CD14-positive monocyte (primary cell): Measurements from ENCODE around the gene SEC24D. TPM values are rescaled to one million over a fixed set of nuclear protein-coding genes. Genes with fewer than 3 reads are reported as not detected.

Experiments
- DNase-seq, 3 donors: peaks; one replicate each; pipeline ENCODE4 v3.0.0-alpha.2; 2011 to 2022
- H2AFZ ChIP-seq: 2 replicates; pipeline ENCODE4 v1.6.0; 2012; ENCODE audit warnings: mild to moderate bottlenecking, low read depth, low read length, inconsistent platforms; ENCODE audit not compliant: insufficient read depth, poor library complexity, severe bottlenecking
- H3K27ac ChIP-seq, 2 donors: 1 replicate in 1 of 2; 2 replicates in 1 of 2; pipeline ENCODE4 v1.5.1; 2012 to 2013; ENCODE audit warnings: low read length in 2 of 2, control low read depth in 1 of 2, inconsistent platforms in 1 of 2, low read depth in 1 of 2, mild to moderate bottlenecking in 1 of 2
- H3K27me3 ChIP-seq, 2 donors: one replicate each; pipeline versions ENCODE4 v1.6.0 to v1.6.1; 2011 to 2013; ENCODE audit warnings: low read length in 2 of 2; ENCODE audit not compliant: control insufficient read depth in 2 of 2, insufficient read depth in 2 of 2
- H3K36me3 ChIP-seq, 2 donors: replicated peaks in 1 of 2; 1 replicate in 1 of 2; 2 replicates in 1 of 2; pipeline versions ENCODE4 v1.5.1 to v1.6.1; 2012 to 2013; ENCODE audit warnings: low read length in 2 of 2, control low read depth in 1 of 2, inconsistent platforms in 1 of 2, mild to moderate bottlenecking in 1 of 2; ENCODE audit not compliant: insufficient read depth in 2 of 2, control insufficient read depth in 1 of 2
- H3K4me1 ChIP-seq, 2 donors: 1 replicate in 1 of 2; 2 replicates in 1 of 2; pipeline versions ENCODE4 v1.5.1 to v1.6.1; 2012 to 2013; ENCODE audit warnings: low read length in 2 of 2, control low read depth in 1 of 2, inconsistent platforms in 1 of 2, mild to moderate bottlenecking in 1 of 2, moderate library complexity in 1 of 2; ENCODE audit not compliant: insufficient read depth in 2 of 2, control insufficient read depth in 1 of 2
- H3K4me2 ChIP-seq: replicated peaks from 2 replicates; pipeline ENCODE3; 2012; ENCODE audit warnings: low read length, moderate library complexity, mild to moderate bottlenecking; ENCODE audit not compliant: poor library complexity, severe bottlenecking; ENCODE audit errors: extremely low read depth
- H3K4me3 ChIP-seq, 3 experiments: fragments of 200-600 bp in 1 of 3; sonication (generic) in 1 of 3; replicated peaks in 1 of 3; 1 replicate in 2 of 3; 2 replicates in 1 of 3; pipeline ENCODE4 v1.5.1; 2011 to 2013; ENCODE audit warnings: low read length in 3 of 3, mild to moderate bottlenecking in 3 of 3, control low read depth in 2 of 3, low read depth in 2 of 3, inconsistent platforms in 1 of 3, moderate library complexity in 1 of 3
- H3K79me2 ChIP-seq: 2 replicates; pipeline ENCODE4 v1.6.0; 2012; ENCODE audit warnings: mild to moderate bottlenecking, control low read depth, inconsistent platforms, low read length, moderate library complexity; ENCODE audit not compliant: insufficient read depth
- H3K9ac ChIP-seq: 2 replicates; pipeline ENCODE4 v1.6.0; 2017; ENCODE audit warnings: low read length, mild to moderate bottlenecking; ENCODE audit not compliant: insufficient read depth, poor library complexity, severe bottlenecking
- H3K9me3 ChIP-seq, 2 donors: replicated peaks in 1 of 2; 1 replicate in 1 of 2; 2 replicates in 1 of 2; pipeline versions ENCODE4 v1.5.1 to v1.6.1; 2012 to 2013; ENCODE audit warnings: low read length in 2 of 2, control low read depth in 1 of 2; ENCODE audit not compliant: control insufficient read depth in 1 of 2, insufficient read depth in 1 of 2
- H4K20me1 ChIP-seq: 2 replicates; pipeline ENCODE4 v1.6.0; 2012; ENCODE audit warnings: mild to moderate bottlenecking, low read length, control low read depth, moderate library complexity; ENCODE audit not compliant: insufficient read depth
- H3K27ac Mint-ChIP-seq, 7 donors: one replicate each; pipeline ENCODE4 v1.8.0; 2020; ENCODE audit warnings: mild to moderate bottlenecking in 7 of 7, mixed read lengths in 7 of 7, moderate library complexity in 6 of 7, inconsistent platforms in 2 of 7
- H3K27me3 Mint-ChIP-seq, 3 donors: one replicate each; pipeline ENCODE4 v1.8.0; 2021 to 2022; ENCODE audit warnings: low read depth in 3 of 3, mild to moderate bottlenecking in 3 of 3, mixed read lengths in 3 of 3, moderate library complexity in 3 of 3, inconsistent platforms in 1 of 3
- H3K36me3 Mint-ChIP-seq, 2 donors: one replicate each; pipeline ENCODE4 v1.8.0; 2020; ENCODE audit warnings: mixed read lengths in 2 of 2, inconsistent platforms in 1 of 2, mild to moderate bottlenecking in 1 of 2
- H3K4me1 Mint-ChIP-seq: one replicate; pipeline ENCODE4 v1.8.0; 2020; ENCODE audit warnings: mild to moderate bottlenecking, mixed read lengths
- H3K4me3 Mint-ChIP-seq, 2 donors: one replicate each; pipeline ENCODE4 v1.8.0; 2020; ENCODE audit warnings: mild to moderate bottlenecking in 2 of 2, mixed read lengths in 2 of 2, moderate library complexity in 1 of 2
- H3K9me3 Mint-ChIP-seq, 7 donors: one replicate each; pipeline ENCODE4 v1.8.0; 2020 to 2022; ENCODE audit warnings: mixed read lengths in 7 of 7, mild to moderate bottlenecking in 6 of 7, moderate library complexity in 6 of 7, inconsistent platforms in 2 of 7
- WGBS: methylation state at CpG from one replicate; pipeline ENCODE4 v1.1.5; 2013; ENCODE audit warnings: missing lambda C conversion rate; ENCODE audit not compliant: insufficient coverage; 5-methylcytosine and 5-hydroxymethylcytosine counted together
- intact Hi-C, 2 donors: fragments of 100-400 bp; cut with micrococcal nuclease; formaldehyde crosslinking; loops; one replicate each; pipeline versions ENCODE4 v1.15.0 to v1.15.1; 2023
- polyA plus RNA-seq, 3 donors: library from polyadenylated mRNA; depleted of rRNA in 1 of 3; unstranded in 2 of 3; stranded (reverse) in 1 of 3; fragments of 300-500 nt in 2 of 3; fragments of >200 nt in 1 of 3; fragmentation: Illumina TruSeq in 2 of 3; gene quantifications; 1 replicate in 2 of 3; 2 replicates in 1 of 3; pipeline ENCODE4 v1.2.3, GENCODE V29; 2012 to 2021
- TF ChIP-seq, protein P1 (sequence below): fragments of 200-600 bp; IDR thresholded peaks from one replicate; pipeline ENCODE4 v1.8.0; 2022; ENCODE audit warnings: antibody characterized with exemption, mild to moderate bottlenecking

SEC24D gene
- polyA plus RNA-seq, 3 donors: 16.8 to 31.3 (median 22.6) TPM

GRCh38 chr4:118759481-118759880, 76.4 kb downstream of the SEC24D start:
- H3K27ac Mint-ChIP-seq: peak overlapping the region in 1 of 7 donors; percentile 17

DNA sequence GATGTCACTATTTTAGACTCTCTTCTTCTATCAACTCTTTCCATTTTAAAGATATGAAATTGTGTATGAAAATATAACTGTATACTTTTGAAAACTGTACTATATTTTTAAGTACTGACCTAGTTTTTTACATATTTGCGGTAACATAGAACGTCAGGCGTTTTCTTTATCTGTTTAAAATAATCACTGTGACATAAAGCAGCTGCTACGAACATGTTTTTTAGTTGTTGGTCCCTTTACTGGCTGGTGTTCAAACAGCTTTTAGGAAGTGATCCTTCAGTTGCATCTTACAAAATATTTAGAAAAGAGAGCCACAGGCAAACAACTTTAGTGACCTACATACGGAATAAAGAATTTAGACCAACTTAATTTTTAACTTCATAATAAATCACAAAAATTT, 77.6 kb downstream of the SEC24D start:
- Histone ChIP-seq H3K9ac (no peak overlapping the region), H3K9me3 (no peaks in the 10 kb centered on the region), H3K27me3 (no peaks in the 10 kb centered on the region), H2AFZ (no peak overlapping the region), H3K36me3 (peaks cover 49 to 93% of the 10 kb centered on the region in 2 donors), H3K4me1 (no peaks in the 10 kb centered on the region), H3K4me2 (no peak overlapping the region), H3K27ac (no peak overlapping the region), H3K4me3 (no peak overlapping the region), H4K20me1 (no peaks in the 10 kb centered on the region), H3K79me2 (no peaks in the 10 kb centered on the region)
- no peaks in the 10 kb centered on the region for H3K9me3 Mint-ChIP-seq
- H3K4me1 Mint-ChIP-seq: peaks cover 6% of the 10 kb centered on the region
- H3K27ac Mint-ChIP-seq: no peak overlapping the region
- TF ChIP-seq, protein P1, sequence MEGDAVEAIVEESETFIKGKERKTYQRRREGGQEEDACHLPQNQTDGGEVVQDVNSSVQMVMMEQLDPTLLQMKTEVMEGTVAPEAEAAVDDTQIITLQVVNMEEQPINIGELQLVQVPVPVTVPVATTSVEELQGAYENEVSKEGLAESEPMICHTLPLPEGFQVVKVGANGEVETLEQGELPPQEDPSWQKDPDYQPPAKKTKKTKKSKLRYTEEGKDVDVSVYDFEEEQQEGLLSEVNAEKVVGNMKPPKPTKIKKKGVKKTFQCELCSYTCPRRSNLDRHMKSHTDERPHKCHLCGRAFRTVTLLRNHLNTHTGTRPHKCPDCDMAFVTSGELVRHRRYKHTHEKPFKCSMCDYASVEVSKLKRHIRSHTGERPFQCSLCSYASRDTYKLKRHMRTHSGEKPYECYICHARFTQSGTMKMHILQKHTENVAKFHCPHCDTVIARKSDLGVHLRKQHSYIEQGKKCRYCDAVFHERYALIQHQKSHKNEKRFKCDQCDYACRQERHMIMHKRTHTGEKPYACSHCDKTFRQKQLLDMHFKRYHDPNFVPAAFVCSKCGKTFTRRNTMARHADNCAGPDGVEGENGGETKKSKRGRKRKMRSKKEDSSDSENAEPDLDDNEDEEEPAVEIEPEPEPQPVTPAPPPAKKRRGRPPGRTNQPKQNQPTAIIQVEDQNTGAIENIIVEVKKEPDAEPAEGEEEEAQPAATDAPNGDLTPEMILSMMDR: no peak
- no peaks in the 10 kb centered on the region for H3K27me3 Mint-ChIP-seq
- peaks cover 70 to 76% of the 10 kb centered on the region in 2 donors for H3K36me3 Mint-ChIP-seq
- no CpG with 5 or more reads among the region's 5 CpGs for WGBS
- intact Hi-C loops: no loop called here
- DNase-seq: no peak
- H3K4me3 Mint-ChIP-seq: no peak overlapping the region

More at GRCh38 chr4:118759481-118759880, 76.4 kb downstream of the SEC24D start:
- H3K27me3 ChIP-seq: no peaks in the 10 kb centered on the region
- H3K36me3 ChIP-seq: peaks cover 54 to 93% of the 10 kb centered on the region in 2 donors
- Mint-ChIP-seq H3K27me3 (no peaks in the 10 kb centered on the region), H3K4me1 (peaks cover 6% of the 10 kb centered on the region), H3K4me3 (no peak overlapping the region), H3K9me3 (no peaks in the 10 kb centered on the region), H3K36me3 (peaks cover 72 to 79% of the 10 kb centered on the region in 2 donors)
- H3K79me2 ChIP-seq: no peaks in the 10 kb centered on the region
- H2AFZ ChIP-seq: no peak overlapping the region
- H3K9me3 ChIP-seq: no peaks in the 10 kb centered on the region
- no peak for DNase-seq
- no peak overlapping the region for H3K4me2 ChIP-seq
- no peak overlapping the region for H3K27ac ChIP-seq
- no peaks in the 10 kb centered on the region for H4K20me1 ChIP-seq
- TF ChIP-seq, protein P1: no peak
- H3K9ac ChIP-seq: no peak overlapping the region
- H3K4me3 ChIP-seq: no peak overlapping the region
- 54% methylated on average over 2 of the region's 2 CpGs for WGBS
- intact Hi-C loops: no loop called here
- H3K4me1 ChIP-seq: no peaks in the 10 kb centered on the region
